ENCODE data around the gene MT4. TPM values are rescaled to one million over a fixed set of nuclear protein-coding genes. Genes with fewer than 3 reads are reported as not detected.
A peak's percentile ranks its signal among the peaks of the same experiment; 100 is the strongest.

The MT4 gene
- total and polyA plus RNA-seq, 5 donors from 2014 or later = not detected

- peak overlapping the region; percentile 40 for H3K4me3 ChIP-seq (ENCODE audit: low read depth, low read length)
- Mint-ChIP-seq H3K4me3 (no peak overlapping the region), H3K4me1 (peaks cover 6 to 19% (median 9%) of the 10 kb centered on the region in 4 donors), H3K9me3 (no peaks in the 10 kb centered on the region), H3K27me3 (peaks cover 29% of the 10 kb centered on the region), H3K27ac (peak overlapping the region in 2 of 3 donors; percentile 72 to 85), H3K36me3 (no peaks in the 10 kb centered on the region)
- no peak for DNase-seq
- no peaks in the 10 kb centered on the region for H3K9me3 ChIP-seq (ENCODE audit: control insufficient read depth in 2 of 2, low read length in 2 of 2)
- ATAC-seq (ENCODE audit: low read depth in 2 of 2) = no peak
- no peaks in the 10 kb centered on the region for H3K36me3 ChIP-seq (ENCODE audit: control insufficient read depth, insufficient read depth, low read length)
- no peaks in the 10 kb centered on the region for H3K27me3 ChIP-seq (ENCODE audit: control insufficient read depth, insufficient read depth, low read length)
- H3K27ac ChIP-seq (ENCODE audit: insufficient read depth, low read length, poor library complexity, severe bottlenecking) = no peak overlapping the region
- H3K4me1 ChIP-seq (ENCODE audit: control insufficient read depth, insufficient read depth, low read length, poor library complexity, severe bottlenecking) = peaks cover 7% of the 10 kb centered on the region
Observed at GRCh38 chr16:56547949-56548567, 16.8 kb upstream of the MT4 start.

- Mint-ChIP-seq H3K4me3 (no peak overlapping the region), H3K9me3 (no peaks in the 10 kb centered on the region), H3K27me3 (peaks cover 32% of the 10 kb centered on the region), H3K27ac (no peak overlapping the region), H3K4me1 (peaks cover 6 to 19% (median 9%) of the 10 kb centered on the region in 4 donors), H3K36me3 (no peaks in the 10 kb centered on the region)
- H3K9me3 ChIP-seq (ENCODE audit: control insufficient read depth in 2 of 2, low read length in 2 of 2) = no peaks in the 10 kb centered on the region
- no peaks in the 10 kb centered on the region for H3K27me3 ChIP-seq (ENCODE audit: control insufficient read depth, insufficient read depth, low read length)
- ATAC-seq (ENCODE audit: low read depth in 2 of 2) (no peak), DNase-seq (no peak)
- H3K4me3 ChIP-seq (ENCODE audit: low read depth, low read length) = no peak overlapping the region
- H3K36me3 ChIP-seq (ENCODE audit: control insufficient read depth, insufficient read depth, low read length) = no peaks in the 10 kb centered on the region
- no peak overlapping the region for H3K27ac ChIP-seq (ENCODE audit: insufficient read depth, low read length, poor library complexity, severe bottlenecking)
- H3K4me1 ChIP-seq (ENCODE audit: control insufficient read depth, insufficient read depth, low read length, poor library complexity, severe bottlenecking) = peaks cover 7% of the 10 kb centered on the region
Observed at GRCh38 chr16:56549161-56549560, 15.7 kb upstream of the MT4 start.

GRCh38 chr16:56549744-56550385 is 15.0 kb upstream of the MT4 start:
- no peaks in the 10 kb centered on the region for H3K36me3 ChIP-seq (ENCODE audit: control insufficient read depth, insufficient read depth, low read length)
- ATAC-seq (ENCODE audit: low read depth in 2 of 2) (no peak), DNase-seq (no peak)
- H3K4me3 ChIP-seq (ENCODE audit: low read depth, low read length) = no peak overlapping the region
- Mint-ChIP-seq H3K9me3 (no peaks in the 10 kb centered on the region), H3K27ac (no peak overlapping the region), H3K36me3 (no peaks in the 10 kb centered on the region), H3K27me3 (peaks cover 36% of the 10 kb centered on the region), H3K4me1 (peaks cover 6 to 19% (median 9%) of the 10 kb centered on the region in 4 donors), H3K4me3 (no peak overlapping the region)
- peaks cover 7% of the 10 kb centered on the region for H3K4me1 ChIP-seq (ENCODE audit: control insufficient read depth, insufficient read depth, low read length, poor library complexity, severe bottlenecking)
- H3K27ac ChIP-seq (ENCODE audit: insufficient read depth, low read length, poor library complexity, severe bottlenecking) = no peak overlapping the region
- no peaks in the 10 kb centered on the region for H3K27me3 ChIP-seq (ENCODE audit: control insufficient read depth, insufficient read depth, low read length)
- H3K9me3 ChIP-seq (ENCODE audit: control insufficient read depth in 2 of 2, low read length in 2 of 2) = no peaks in the 10 kb centered on the region

- Mint-ChIP-seq H3K4me1 (peaks cover 6 to 16% (median 9%) of the 10 kb centered on the region in 4 donors), H3K27me3 (peaks cover 47% of the 10 kb centered on the region), H3K9me3 (no peaks in the 10 kb centered on the region), H3K36me3 (no peaks in the 10 kb centered on the region), H3K4me3 (no peak overlapping the region), H3K27ac (no peak overlapping the region)
- ATAC-seq (ENCODE audit: low read depth in 2 of 2) = no peak
- Histone ChIP-seq H3K27ac (ENCODE audit: insufficient read depth, low read length, poor library complexity, severe bottlenecking) (no peak overlapping the region), H3K36me3 (ENCODE audit: control insufficient read depth, insufficient read depth, low read length) (no peaks in the 10 kb centered on the region), H3K4me1 (ENCODE audit: control insufficient read depth, insufficient read depth, low read length, poor library complexity, severe bottlenecking) (peaks cover 7% of the 10 kb centered on the region), H3K4me3 (ENCODE audit: low read depth, low read length) (no peak overlapping the region), H3K27me3 (ENCODE audit: control insufficient read depth, insufficient read depth, low read length) (no peaks in the 10 kb centered on the region), H3K9me3 (ENCODE audit: control insufficient read depth in 2 of 2, low read length in 2 of 2) (no peaks in the 10 kb centered on the region)
- no peak for DNase-seq
Observed at GRCh38 chr16:56551796-56552738, 12.8 kb upstream of the MT4 start.

GRCh38 chr16:56554441-56554840 is 10.4 kb upstream of the MT4 start:
- Histone ChIP-seq H3K36me3 (ENCODE audit: control insufficient read depth, insufficient read depth, low read length) (no peaks in the 10 kb centered on the region), H3K9me3 (ENCODE audit: control insufficient read depth in 2 of 2, low read length in 2 of 2) (no peaks in the 10 kb centered on the region), H3K4me1 (ENCODE audit: control insufficient read depth, insufficient read depth, low read length, poor library complexity, severe bottlenecking) (no peaks in the 10 kb centered on the region), H3K4me3 (ENCODE audit: low read depth, low read length) (no peak overlapping the region), H3K27me3 (ENCODE audit: control insufficient read depth, insufficient read depth, low read length) (peaks cover 3% of the 10 kb centered on the region), H3K27ac (ENCODE audit: insufficient read depth, low read length, poor library complexity, severe bottlenecking) (no peak overlapping the region)
- H3K27me3 Mint-ChIP-seq = peaks cover 49% of the 10 kb centered on the region
- DNase-seq (no peak), ATAC-seq (ENCODE audit: low read depth in 2 of 2) (no peak)
- no peak overlapping the region for H3K27ac Mint-ChIP-seq
- H3K9me3 Mint-ChIP-seq = no peaks in the 10 kb centered on the region
- H3K36me3 Mint-ChIP-seq = no peaks in the 10 kb centered on the region
- no peak overlapping the region for H3K4me3 Mint-ChIP-seq
- H3K4me1 Mint-ChIP-seq = no peaks in the 10 kb centered on the region

- H3K4me1 Mint-ChIP-seq = peaks cover 0 to 3% (median 0%) of the 10 kb centered on the region in 4 donors
- Histone ChIP-seq H3K9me3 (ENCODE audit: control insufficient read depth in 2 of 2, low read length in 2 of 2) (no peaks in the 10 kb centered on the region), H3K27me3 (ENCODE audit: control insufficient read depth, insufficient read depth, low read length) (peaks cover 3% of the 10 kb centered on the region), H3K36me3 (ENCODE audit: control insufficient read depth, insufficient read depth, low read length) (no peaks in the 10 kb centered on the region), H3K27ac (ENCODE audit: insufficient read depth, low read length, poor library complexity, severe bottlenecking) (no peak overlapping the region), H3K4me1 (ENCODE audit: control insufficient read depth, insufficient read depth, low read length, poor library complexity, severe bottlenecking) (no peaks in the 10 kb centered on the region), H3K4me3 (ENCODE audit: low read depth, low read length) (no peak overlapping the region)
- no peak overlapping the region for H3K27ac Mint-ChIP-seq
- H3K9me3 Mint-ChIP-seq = no peaks in the 10 kb centered on the region
- ATAC-seq (ENCODE audit: low read depth in 2 of 2) (no peak), DNase-seq (no peak)
- peaks cover 43% of the 10 kb centered on the region for H3K27me3 Mint-ChIP-seq
- H3K36me3 Mint-ChIP-seq = no peaks in the 10 kb centered on the region
- no peak overlapping the region for H3K4me3 Mint-ChIP-seq
Observed at GRCh38 chr16:56558024-56558747, 6.7 kb upstream of the MT4 start.

GRCh38 chr16:56559109-56559508 is 5.8 kb upstream of the MT4 start:
- Mint-ChIP-seq H3K4me1 (peaks cover 0 to 3% (median 0%) of the 10 kb centered on the region in 4 donors), H3K27ac (no peak overlapping the region), H3K4me3 (no peak overlapping the region), H3K9me3 (no peaks in the 10 kb centered on the region), H3K36me3 (no peaks in the 10 kb centered on the region), H3K27me3 (peaks cover 43% of the 10 kb centered on the region)
- Histone ChIP-seq H3K27ac (ENCODE audit: insufficient read depth, low read length, poor library complexity, severe bottlenecking) (no peak overlapping the region), H3K27me3 (ENCODE audit: control insufficient read depth, insufficient read depth, low read length) (peaks cover 3% of the 10 kb centered on the region), H3K9me3 (ENCODE audit: control insufficient read depth in 2 of 2, low read length in 2 of 2) (no peaks in the 10 kb centered on the region), H3K4me1 (ENCODE audit: control insufficient read depth, insufficient read depth, low read length, poor library complexity, severe bottlenecking) (no peaks in the 10 kb centered on the region), H3K4me3 (ENCODE audit: low read depth, low read length) (no peak overlapping the region), H3K36me3 (ENCODE audit: control insufficient read depth, insufficient read depth, low read length) (no peaks in the 10 kb centered on the region)
- DNase-seq (no peak), ATAC-seq (ENCODE audit: low read depth in 2 of 2) (no peak)
